HEK293 (cell line): Measurements from ENCODE around the gene ABLIM2.

Experiments used
- CTCF ChIA-PET: fragments of 350-600 bp; formaldehyde crosslinking; extraction: SDS; loops from one replicate; lab custom pipeline; 2021; ENCODE audit warnings: antibody characterized with exemption; lab: Yijun Ruan, JAX
- POLR2A ChIA-PET: fragments of 300-600 bp; formaldehyde crosslinking; extraction: SDS; loops from one replicate; lab custom pipeline; 2020; ENCODE audit warnings: antibody characterized with exemption, inconsistent platforms; lab: Yijun Ruan, JAX
- H3K27ac ChIP-seq: fragments of 200-500 bp; sonication (Bioruptor generic); 2 replicates; pipeline ENCODE4 v1.5.1; 2014; ENCODE audit warnings: low read depth, low read length, control low read depth, inconsistent platforms; ENCODE audit errors: extremely low read depth
- H3K36me3 ChIP-seq, 2 experiments: fragments of 200-500 bp in 1 of 2; sonication (Bioruptor generic) in 1 of 2; 1 replicate in 1 of 2; 2 replicates in 1 of 2; pipeline ENCODE4 v1.5.1; 2014 to 2017; ENCODE audit warnings: inconsistent platforms in 2 of 2, low read length in 2 of 2; ENCODE audit not compliant: control insufficient read depth in 2 of 2, insufficient read depth in 1 of 2
- H3K4me1 ChIP-seq: fragments of 200-500 bp; sonication (Bioruptor generic); 2 replicates; pipeline ENCODE4 v1.5.1; 2014; ENCODE audit warnings: mild to moderate bottlenecking, low read length, inconsistent platforms; ENCODE audit not compliant: control insufficient read depth, insufficient read depth
- H3K4me3 ChIP-seq: 2 replicates; pipeline ENCODE4 v1.5.1; 2011; ENCODE audit warnings: low read depth, mild to moderate bottlenecking, control low read depth, low read length, moderate library complexity
- H3K9me3 ChIP-seq: fragments of 200-500 bp; sonication (Bioruptor generic); 2 replicates; pipeline ENCODE4 v1.5.1; 2014; ENCODE audit warnings: low read depth, low read length, inconsistent platforms; ENCODE audit not compliant: control insufficient read depth, insufficient read depth
- GLIS2 ChIP-seq: fragments of 450-650 bp; formaldehyde crosslinking; IDR thresholded peaks from 2 replicates; pipeline ENCODE4 v1.5.1; 2016; ENCODE audit warnings: missing biosample characterization, missing genetic modification characterization
- KLF7 ChIP-seq: fragments of 450-650 bp; formaldehyde crosslinking; IDR thresholded peaks from 2 replicates; pipeline ENCODE4 v1.5.1; 2016; ENCODE audit warnings: missing biosample characterization, missing genetic modification characterization, borderline replicate concordance
- MYNN ChIP-seq: fragments of 450-650 bp; formaldehyde crosslinking; IDR thresholded peaks from 2 replicates; pipeline ENCODE4 v1.5.1; 2016; ENCODE audit warnings: missing biosample characterization, missing genetic modification characterization, borderline replicate concordance
- PRDM1 ChIP-seq: fragments of 450-650 bp; formaldehyde crosslinking; IDR thresholded peaks from 2 replicates; pipeline ENCODE4; 2016; ENCODE audit warnings: missing biosample characterization, missing genetic modification characterization
- ZBTB44 ChIP-seq: fragments of 450-650 bp; IDR thresholded peaks from 2 replicates; pipeline ENCODE4 v1.5.1; 2018; ENCODE audit warnings: missing biosample characterization, mild to moderate bottlenecking, missing genetic modification characterization
- ZFP41 ChIP-seq: fragments of 450-650 bp; formaldehyde crosslinking; IDR thresholded peaks from 2 replicates; pipeline ENCODE4 v1.5.1; 2016; ENCODE audit warnings: missing biosample characterization, missing genetic modification characterization, borderline replicate concordance
- ZNF155 ChIP-seq: fragments of 450-650 bp; formaldehyde crosslinking; IDR thresholded peaks from 2 replicates; pipeline ENCODE4 v1.5.1; 2016; ENCODE audit warnings: missing biosample characterization, missing genetic modification characterization
- ZNF18 ChIP-seq: fragments of 450-650 bp; formaldehyde crosslinking; IDR thresholded peaks from 2 replicates; pipeline ENCODE4 v1.5.1; 2016; ENCODE audit warnings: missing biosample characterization, missing genetic modification characterization
- ZNF202 ChIP-seq: fragments of 450-650 bp; formaldehyde crosslinking; IDR thresholded peaks from 2 replicates; pipeline ENCODE4 v1.5.1; 2016; ENCODE audit warnings: missing biosample characterization, missing genetic modification characterization, borderline replicate concordance
- ZNF221 ChIP-seq: fragments of 450-650 bp; formaldehyde crosslinking; IDR thresholded peaks from 2 replicates; pipeline ENCODE4 v1.5.1; 2017; ENCODE audit warnings: missing biosample characterization, missing genetic modification characterization, borderline replicate concordance
- ZNF23 ChIP-seq: fragments of 450-650 bp; formaldehyde crosslinking; IDR thresholded peaks from 2 replicates; pipeline ENCODE4 v1.5.1; 2016; ENCODE audit warnings: missing biosample characterization, missing genetic modification characterization, borderline replicate concordance
- ZNF24 ChIP-seq: fragments of 450-650 bp; formaldehyde crosslinking; IDR thresholded peaks from 2 replicates; pipeline ENCODE4 v1.5.1; 2016; ENCODE audit warnings: missing biosample characterization, missing genetic modification characterization
- ZNF266 ChIP-seq: fragments of 450-650 bp; formaldehyde crosslinking; IDR thresholded peaks from 2 replicates; pipeline ENCODE4 v1.5.1; 2016; ENCODE audit warnings: missing biosample characterization, missing genetic modification characterization, low read depth
- ZNF311 ChIP-seq: fragments of 450-650 bp; formaldehyde crosslinking; IDR thresholded peaks from 2 replicates; pipeline ENCODE4 v1.5.1; 2017; ENCODE audit warnings: missing biosample characterization, missing genetic modification characterization, borderline replicate concordance
- ZNF416 ChIP-seq: fragments of 450-650 bp; formaldehyde crosslinking; IDR thresholded peaks from 2 replicates; pipeline ENCODE4 v1.5.1; 2016; ENCODE audit warnings: missing biosample characterization, missing genetic modification characterization
- ZNF426 ChIP-seq: fragments of 450-650 bp; formaldehyde crosslinking; IDR thresholded peaks from 2 replicates; pipeline ENCODE4 v1.5.1; 2017; ENCODE audit warnings: missing biosample characterization, missing genetic modification characterization, mild to moderate bottlenecking, inconsistent platforms, moderate library complexity
- ZNF501 ChIP-seq: fragments of 450-650 bp; formaldehyde crosslinking; IDR thresholded peaks from 2 replicates; pipeline ENCODE4 v1.5.1; 2016; ENCODE audit warnings: missing biosample characterization, missing genetic modification characterization
- ZNF518A ChIP-seq: fragments of 450-650 bp; formaldehyde crosslinking; conservative IDR thresholded peaks from 2 replicates; pipeline ENCODE4 v1.5.1; 2016; ENCODE audit warnings: low read depth, missing biosample characterization, missing genetic modification characterization
- ZNF529 ChIP-seq: fragments of 450-650 bp; formaldehyde crosslinking; IDR thresholded peaks from 2 replicates; pipeline ENCODE4 v1.5.1; 2017; ENCODE audit warnings: missing genetic modification characterization, missing biosample characterization; ENCODE audit not compliant: insufficient replicate concordance
- ZNF561 ChIP-seq: fragments of 450-650 bp; IDR thresholded peaks from 2 replicates; pipeline ENCODE4 v1.5.1; 2018; ENCODE audit warnings: missing biosample characterization, missing genetic modification characterization, borderline replicate concordance
- ZNF585B ChIP-seq: fragments of 450-650 bp; formaldehyde crosslinking; IDR thresholded peaks from 2 replicates; pipeline ENCODE4 v1.5.1; 2016; ENCODE audit warnings: missing biosample characterization, missing genetic modification characterization
- ZNF596 ChIP-seq: fragments of 450-650 bp; IDR thresholded peaks from 2 replicates; pipeline ENCODE4 v1.5.0; 2018; ENCODE audit warnings: missing biosample characterization, mild to moderate bottlenecking, missing genetic modification characterization, moderate library complexity
- ZNF658 ChIP-seq: fragments of 450-650 bp; formaldehyde crosslinking; IDR thresholded peaks from 2 replicates; pipeline ENCODE4; 2016; ENCODE audit warnings: missing biosample characterization, missing genetic modification characterization
- ZNF664 ChIP-seq: fragments of 450-650 bp; formaldehyde crosslinking; IDR thresholded peaks from 2 replicates; pipeline ENCODE4 v1.5.1; 2016; ENCODE audit warnings: missing biosample characterization, missing genetic modification characterization
- ZNF701 ChIP-seq: fragments of 450-650 bp; formaldehyde crosslinking; IDR thresholded peaks from 2 replicates; pipeline ENCODE4 v1.5.1; 2016; ENCODE audit warnings: missing biosample characterization, missing genetic modification characterization
- ZNF747 ChIP-seq: fragments of 450-650 bp; formaldehyde crosslinking; IDR thresholded peaks from 2 replicates; pipeline ENCODE4 v1.5.1; 2016; ENCODE audit warnings: missing biosample characterization, missing genetic modification characterization
- ZSCAN18 ChIP-seq: fragments of 450-650 bp; formaldehyde crosslinking; IDR thresholded peaks from 2 replicates; pipeline ENCODE4 v1.5.1; 2016; ENCODE audit warnings: missing biosample characterization, missing genetic modification characterization

Gene ABLIM2

GRCh38 chr4:8095956-8096689, 62.5 kb downstream of the ABLIM2 start:
- Histone ChIP-seq H3K27ac (no peak overlapping the region), H3K9me3 (no peaks in the 10 kb centered on the region), H3K36me3 (no peaks in the 10 kb centered on the region)
- TF ChIP-seq ZNF529 (no peak), ZBTB44 (no peak), ZNF701 (tag by site-specific recombination) (no peak), ZNF561 (tag by site-specific recombination) (no peak), ZNF311 (tag by site-specific recombination) (no peak), ZNF426 (no peak), KLF7 (tag by site-specific recombination) (no peak), ZNF658 (tag by site-specific recombination) (no peak), ZNF155 (tag by site-specific recombination) (no peak), ZNF585B (no peak), ZSCAN18 (no peak), MYNN (no peak), ZNF747 (tag by site-specific recombination) (no peak), ZNF266 (no peak), ZNF24 (tag by site-specific recombination) (no peak), ZNF664 (no peak), ZFP41 (no peak), ZNF416 (no peak)
- TF ChIP-seq, all 188 proteins: peak for 0
- ChIA-PET CTCF (no interaction called here), POLR2A (no interaction called here)
- Histone ChIP-seq H3K4me3 (no peak overlapping the region), H3K4me1 (no peaks in the 10 kb centered on the region)

GRCh38 chr4:8093587-8094274, 64.9 kb downstream of the ABLIM2 start:
- CTCF ChIA-PET, result no interaction called here
- Histone ChIP-seq H3K9me3 (no peaks in the 10 kb centered on the region), H3K4me1 (no peaks in the 10 kb centered on the region), H3K36me3 (no peaks in the 10 kb centered on the region), H3K27ac (no peak overlapping the region), H3K4me3 (no peak overlapping the region)
- POLR2A ChIA-PET, result no interaction called here
- TF ChIP-seq ZNF221 (tag by site-specific recombination) (no peak), ZNF501 (no peak), ZFP41 (no peak), GLIS2 (no peak), PRDM1 (tag by site-specific recombination) (no peak), ZNF202 (tag by site-specific recombination) (no peak), ZNF518A (no peak), ZNF18 (tag by site-specific recombination) (no peak), ZNF23 (tag by site-specific recombination) (no peak), ZNF596 (tag by site-specific recombination) (no peak)
